Ovary (tissue), 3 donors: ENCODE results near the gene GNAS-AS1.

ENCODE experiments used
- CTCF ChIP-seq, 3 donors: fragments of 450-650 bp in 2 of 3; fragments of 200-600 bp in 1 of 3; IDR thresholded peaks; one replicate each; pipeline versions ENCODE4 v1.5.1 to v1.8.0; 2016 to 2022; ENCODE audit warnings: antibody characterized with exemption in 3 of 3, mild to moderate bottlenecking in 1 of 3
- POLR2A ChIP-seq: fragments of 450-650 bp; IDR thresholded peaks from one replicate; pipeline ENCODE4 v1.6.1; 2017; ENCODE audit warnings: antibody characterized with exemption, mild to moderate bottlenecking, moderate library complexity
- donor health status: DM: no; HTN: no; CAD: no.

GRCh38 chr20:58870293-58871014 lies 19.8 kb upstream of the GNAS-AS1 start:
- TF ChIP-seq CTCF (IDR thresholded peaks at IDR 0.05), result peak; percentile 58 to 71 (median 68)
- no peak for TF ChIP-seq POLR2A
